GM12801 (cell line): Measurements from ENCODE around the gene MTRF1L.

Experiments used
- CTCF ChIP-seq: IDR thresholded peaks from one replicate; pipeline ENCODE4 v1.5.1; 2011; ENCODE audit warnings: control low read depth; ENCODE audit not compliant: insufficient read length; ENCODE audit errors: extremely low read depth

MTRF1L gene

GRCh38 chr6:153038378-153039057 is 36.0 kb upstream of the MTRF1L start:
- TF ChIP-seq CTCF, result no peak

GRCh38 chr6:153034139-153034538 is 31.6 kb upstream of the MTRF1L start:
- no peak for TF ChIP-seq CTCF

GRCh38 chr6:153032255-153032882 is 29.9 kb upstream of the MTRF1L start:
- no peak for TF ChIP-seq CTCF

- TF ChIP-seq CTCF, result no peak
These were observed 28.9 kb upstream of the MTRF1L start for GRCh38 chr6:153031335-153031955.

- no peak for TF ChIP-seq CTCF
These were observed 26.5 kb upstream of the MTRF1L start for GRCh38 chr6:153028963-153029362.

- no peak for TF ChIP-seq CTCF
These were observed 25.8 kb upstream of the MTRF1L start for GRCh38 chr6:153028286-153028685.

- no peak for TF ChIP-seq CTCF
These were observed 25.0 kb upstream of the MTRF1L start for GRCh38 chr6:153027480-153027879.
